BLaER1 treated with 17β-estradiol and CSF1 and Interleukin-3, amounts not matched to agents 10 nM and 100 nM (cell line): ENCODE results near the gene SETD3.

Source experiments
- H3K27ac ChIP-seq, 11 experiments: shearing (Covaris generic); formaldehyde crosslinking; 2 replicates each; pipeline ENCODE4 v1.8.1; 2022
- H3K27me3 ChIP-seq, 11 experiments: shearing (Covaris generic); formaldehyde crosslinking; 2 replicates each; pipeline ENCODE4 v1.8.1; 2022
- H3K36me3 ChIP-seq, 11 experiments: shearing (Covaris generic); formaldehyde crosslinking; 2 replicates each; pipeline ENCODE4 v1.8.1; 2022
- H3K4me1 ChIP-seq, 10 experiments: shearing (Covaris generic); formaldehyde crosslinking; 2 replicates each; pipeline ENCODE4 v1.8.1; 2022
- H3K4me2 ChIP-seq, 11 experiments: shearing (Covaris generic); formaldehyde crosslinking; 2 replicates each; pipeline ENCODE4 v1.8.1; 2022
- H3K4me3 ChIP-seq, 10 experiments: shearing (Covaris generic); formaldehyde crosslinking; 2 replicates each; pipeline ENCODE4 v1.8.1; 2022
- H3K9ac ChIP-seq, 11 experiments: shearing (Covaris generic); formaldehyde crosslinking; 2 replicates each; pipeline ENCODE4 v1.8.1; 2022
- H3K9me3 ChIP-seq, 11 experiments: shearing (Covaris generic); formaldehyde crosslinking; replicated peaks in 1 of 11; 2 replicates each; pipeline ENCODE4 v1.8.1; 2022
- H4K20me1 ChIP-seq, 11 experiments: shearing (Covaris generic); formaldehyde crosslinking; 2 replicates each; pipeline ENCODE4 v1.8.1; 2022
- Cebpa-rat ChIP-seq, 11 experiments: shearing (Covaris generic); IDR thresholded peaks; 2 replicates each; pipeline ENCODE4 v1.8.1; 2022

The SETD3 gene

GRCh38 chr14:99508896-99509629 lies 28.4 kb upstream of the SETD3 start:
- H3K27me3 ChIP-seq, result no peaks in the 10 kb centered on the region
- H3K4me1 ChIP-seq, result peaks cover 9 to 34% (median 22%) of the 10 kb centered on the region in 10 experiments; a peak in 19 of 20 replicates
- H3K27ac ChIP-seq, result no peak overlapping the region; a peak in 1 of 22 replicates
- no peak for TF ChIP-seq Cebpa-rat (IDR thresholded peaks at IDR 0.05)
- no peaks in the 10 kb centered on the region for H3K9me3 ChIP-seq
- H3K4me2 ChIP-seq, result no peak overlapping the region
- H3K36me3 ChIP-seq, result peaks cover 85 to 95% (median 90%) of the 10 kb centered on the region in 11 experiments
- no peak overlapping the region for H3K9ac ChIP-seq
- peaks cover 21 to 93% (median 64%) of the 10 kb centered on the region in 11 experiments; a peak in 21 of 22 replicates for H4K20me1 ChIP-seq
- H3K4me3 ChIP-seq, result no peak overlapping the region

- H3K9me3 ChIP-seq, result no peaks in the 10 kb centered on the region
- H3K4me3 ChIP-seq, result no peak overlapping the region
- no peak overlapping the region; a peak in 1 of 22 replicates for H3K27ac ChIP-seq
- peaks cover 21 to 87% (median 57%) of the 10 kb centered on the region in 11 experiments; a peak in 21 of 22 replicates for H4K20me1 ChIP-seq
- no peak overlapping the region for H3K4me2 ChIP-seq
- H3K4me1 ChIP-seq, result peaks cover 0 to 24% (median 15%) of the 10 kb centered on the region in 10 experiments; a peak in 16 of 20 replicates
- H3K27me3 ChIP-seq, result no peaks in the 10 kb centered on the region
- 0 out of 22 replicates have a peak overlapping the region, but pooled peaks of 1 of the 11 experiments have one; percentile 23 for H3K9ac ChIP-seq
- H3K36me3 ChIP-seq, result peaks cover 86 to 95% (median 94%) of the 10 kb centered on the region in 11 experiments
- TF ChIP-seq Cebpa-rat (IDR thresholded peaks at IDR 0.05), result no peak
These were observed 27.4 kb upstream of the SETD3 start for GRCh38 chr14:99507860-99508640.

- Histone ChIP-seq H3K4me2 (no peak overlapping the region), H3K9me3 (no peaks in the 10 kb centered on the region), H4K20me1 (peaks cover 15 to 73% (median 46%) of the 10 kb centered on the region in 11 experiments; a peak in 21 of 22 replicates), H3K27me3 (no peaks in the 10 kb centered on the region), H3K27ac (no peak overlapping the region), H3K4me3 (no peak overlapping the region), H3K4me1 (peaks cover 0 to 8% (median 7%) of the 10 kb centered on the region in 10 experiments; a peak in 13 of 20 replicates), H3K9ac (no peak overlapping the region), H3K36me3 (peaks cover 88 to 95% (median 95%) of the 10 kb centered on the region in 11 experiments)
- TF ChIP-seq Cebpa-rat (IDR thresholded peaks at IDR 0.05), result no peak
These were observed 25.6 kb upstream of the SETD3 start for GRCh38 chr14:99506276-99506675.

GRCh38 chr14:99505089-99505488 lies 24.4 kb upstream of the SETD3 start:
- Histone ChIP-seq H3K27ac (no peak overlapping the region), H3K4me2 (no peak overlapping the region), H4K20me1 (peaks cover 12 to 70% (median 41%) of the 10 kb centered on the region in 11 experiments; a peak in 20 of 22 replicates), H3K9ac (no peak overlapping the region), H3K4me1 (no peaks in the 10 kb centered on the region), H3K9me3 (no peaks in the 10 kb centered on the region), H3K27me3 (no peaks in the 10 kb centered on the region), H3K36me3 (peaks cover 98 to 100% (median 99%) of the 10 kb centered on the region in 11 experiments), H3K4me3 (no peak overlapping the region)
- TF ChIP-seq Cebpa-rat (IDR thresholded peaks at IDR 0.05), result no peak

GRCh38 chr14:99503848-99504453 lies 23.3 kb upstream of the SETD3 start:
- Histone ChIP-seq H3K4me2 (no peak overlapping the region), H4K20me1 (peaks cover 9 to 64% (median 36%) of the 10 kb centered on the region in 11 experiments; a peak in 21 of 22 replicates), H3K9ac (no peak overlapping the region), H3K36me3 (peaks cover 98 to 100% (median 100%) of the 10 kb centered on the region in 11 experiments), H3K27me3 (no peaks in the 10 kb centered on the region), H3K4me3 (no peak overlapping the region), H3K9me3 (no peaks in the 10 kb centered on the region), H3K27ac (no peak overlapping the region), H3K4me1 (no peaks in the 10 kb centered on the region)
- no peak for TF ChIP-seq Cebpa-rat (IDR thresholded peaks at IDR 0.05)

GRCh38 chr14:99502989-99503421 lies 22.3 kb upstream of the SETD3 start:
- Histone ChIP-seq H3K4me2 (no peak overlapping the region), H3K27ac (no peak overlapping the region), H4K20me1 (peaks cover 17 to 64% (median 36%) of the 10 kb centered on the region in 11 experiments; a peak in 21 of 22 replicates), H3K36me3 (peaks cover 98 to 100% (median 100%) of the 10 kb centered on the region in 11 experiments), H3K4me3 (no peak overlapping the region), H3K4me1 (no peaks in the 10 kb centered on the region), H3K27me3 (no peaks in the 10 kb centered on the region), H3K9me3 (no peaks in the 10 kb centered on the region), H3K9ac (no peak overlapping the region)
- no peak for TF ChIP-seq Cebpa-rat (IDR thresholded peaks at IDR 0.05)

GRCh38 chr14:99497894-99498293 lies 17.2 kb upstream of the SETD3 start:
- Histone ChIP-seq H3K27me3 (no peaks in the 10 kb centered on the region), H3K36me3 (peaks cover 95 to 100% (median 99%) of the 10 kb centered on the region in 11 experiments), H3K4me2 (no peak overlapping the region), H3K9me3 (no peaks in the 10 kb centered on the region), H4K20me1 (peaks cover 39 to 78% (median 59%) of the 10 kb centered on the region in 11 experiments; a peak in 21 of 22 replicates), H3K9ac (no peak overlapping the region), H3K4me1 (no peaks in the 10 kb centered on the region), H3K27ac (no peak overlapping the region), H3K4me3 (no peak overlapping the region)
- TF ChIP-seq Cebpa-rat (IDR thresholded peaks at IDR 0.05), result no peak

GRCh38 chr14:99497341-99497740 lies 16.7 kb upstream of the SETD3 start:
- Histone ChIP-seq H3K9me3 (no peaks in the 10 kb centered on the region), H3K4me1 (no peaks in the 10 kb centered on the region), H3K4me2 (no peak overlapping the region), H3K4me3 (no peak overlapping the region), H3K27ac (no peak overlapping the region), H4K20me1 (peaks cover 45 to 83% (median 64%) of the 10 kb centered on the region in 11 experiments; a peak in 21 of 22 replicates), H3K27me3 (no peaks in the 10 kb centered on the region), H3K9ac (no peak overlapping the region), H3K36me3 (peaks cover 95 to 100% (median 99%) of the 10 kb centered on the region in 11 experiments)
- no peak for TF ChIP-seq Cebpa-rat (IDR thresholded peaks at IDR 0.05)
